CD14-positive monocyte (primary cell): Measurements from ENCODE around the gene TYRP1. TPM values are rescaled to one million over a fixed set of nuclear protein-coding genes. Genes with fewer than 3 reads are reported as not detected.

Source experiments
- DNase-seq, 3 donors: peaks; one replicate each; pipeline ENCODE4 v3.0.0-alpha.2; 2011 to 2022
- H2AFZ ChIP-seq: 2 replicates; pipeline ENCODE4 v1.6.0; 2012; ENCODE audit warnings: mild to moderate bottlenecking, low read depth, low read length, inconsistent platforms; ENCODE audit not compliant: insufficient read depth, poor library complexity, severe bottlenecking
- H3K27ac ChIP-seq, 2 donors: 1 replicate in 1 of 2; 2 replicates in 1 of 2; pipeline ENCODE4 v1.5.1; 2012 to 2013; ENCODE audit warnings: low read length in 2 of 2, control low read depth in 1 of 2, inconsistent platforms in 1 of 2, low read depth in 1 of 2, mild to moderate bottlenecking in 1 of 2
- H3K27me3 ChIP-seq, 2 donors: one replicate each; pipeline versions ENCODE4 v1.6.0 to v1.6.1; 2011 to 2013; ENCODE audit warnings: low read length in 2 of 2; ENCODE audit not compliant: control insufficient read depth in 2 of 2, insufficient read depth in 2 of 2
- H3K36me3 ChIP-seq, 2 donors: replicated peaks in 1 of 2; 1 replicate in 1 of 2; 2 replicates in 1 of 2; pipeline versions ENCODE4 v1.5.1 to v1.6.1; 2012 to 2013; ENCODE audit warnings: low read length in 2 of 2, control low read depth in 1 of 2, inconsistent platforms in 1 of 2, mild to moderate bottlenecking in 1 of 2; ENCODE audit not compliant: insufficient read depth in 2 of 2, control insufficient read depth in 1 of 2
- H3K4me1 ChIP-seq, 2 donors: 1 replicate in 1 of 2; 2 replicates in 1 of 2; pipeline versions ENCODE4 v1.5.1 to v1.6.1; 2012 to 2013; ENCODE audit warnings: low read length in 2 of 2, control low read depth in 1 of 2, inconsistent platforms in 1 of 2, mild to moderate bottlenecking in 1 of 2, moderate library complexity in 1 of 2; ENCODE audit not compliant: insufficient read depth in 2 of 2, control insufficient read depth in 1 of 2
- H3K4me2 ChIP-seq: replicated peaks from 2 replicates; pipeline ENCODE3; 2012; ENCODE audit warnings: low read length, moderate library complexity, mild to moderate bottlenecking; ENCODE audit not compliant: poor library complexity, severe bottlenecking; ENCODE audit errors: extremely low read depth
- H3K4me3 ChIP-seq, 3 experiments: fragments of 200-600 bp in 1 of 3; sonication (generic) in 1 of 3; replicated peaks in 1 of 3; 1 replicate in 2 of 3; 2 replicates in 1 of 3; pipeline ENCODE4 v1.5.1; 2011 to 2013; ENCODE audit warnings: low read length in 3 of 3, mild to moderate bottlenecking in 3 of 3, control low read depth in 2 of 3, low read depth in 2 of 3, inconsistent platforms in 1 of 3, moderate library complexity in 1 of 3
- H3K79me2 ChIP-seq: 2 replicates; pipeline ENCODE4 v1.6.0; 2012; ENCODE audit warnings: mild to moderate bottlenecking, control low read depth, inconsistent platforms, low read length, moderate library complexity; ENCODE audit not compliant: insufficient read depth
- H3K9ac ChIP-seq: 2 replicates; pipeline ENCODE4 v1.6.0; 2017; ENCODE audit warnings: low read length, mild to moderate bottlenecking; ENCODE audit not compliant: insufficient read depth, poor library complexity, severe bottlenecking
- H3K9me3 ChIP-seq, 2 donors: replicated peaks in 1 of 2; 1 replicate in 1 of 2; 2 replicates in 1 of 2; pipeline versions ENCODE4 v1.5.1 to v1.6.1; 2012 to 2013; ENCODE audit warnings: low read length in 2 of 2, control low read depth in 1 of 2; ENCODE audit not compliant: control insufficient read depth in 1 of 2, insufficient read depth in 1 of 2
- H4K20me1 ChIP-seq: 2 replicates; pipeline ENCODE4 v1.6.0; 2012; ENCODE audit warnings: mild to moderate bottlenecking, low read length, control low read depth, moderate library complexity; ENCODE audit not compliant: insufficient read depth
- H3K27ac Mint-ChIP-seq, 7 donors: one replicate each; pipeline ENCODE4 v1.8.0; 2020; ENCODE audit warnings: mild to moderate bottlenecking in 7 of 7, mixed read lengths in 7 of 7, moderate library complexity in 6 of 7, inconsistent platforms in 2 of 7
- H3K27me3 Mint-ChIP-seq, 3 donors: one replicate each; pipeline ENCODE4 v1.8.0; 2021 to 2022; ENCODE audit warnings: low read depth in 3 of 3, mild to moderate bottlenecking in 3 of 3, mixed read lengths in 3 of 3, moderate library complexity in 3 of 3, inconsistent platforms in 1 of 3
- H3K36me3 Mint-ChIP-seq, 2 donors: one replicate each; pipeline ENCODE4 v1.8.0; 2020; ENCODE audit warnings: mixed read lengths in 2 of 2, inconsistent platforms in 1 of 2, mild to moderate bottlenecking in 1 of 2
- H3K4me1 Mint-ChIP-seq: one replicate; pipeline ENCODE4 v1.8.0; 2020; ENCODE audit warnings: mild to moderate bottlenecking, mixed read lengths
- H3K4me3 Mint-ChIP-seq, 2 donors: one replicate each; pipeline ENCODE4 v1.8.0; 2020; ENCODE audit warnings: mild to moderate bottlenecking in 2 of 2, mixed read lengths in 2 of 2, moderate library complexity in 1 of 2
- H3K9me3 Mint-ChIP-seq, 7 donors: one replicate each; pipeline ENCODE4 v1.8.0; 2020 to 2022; ENCODE audit warnings: mixed read lengths in 7 of 7, mild to moderate bottlenecking in 6 of 7, moderate library complexity in 6 of 7, inconsistent platforms in 2 of 7
- WGBS: methylation state at CpG from one replicate; pipeline ENCODE4 v1.1.5; 2013; ENCODE audit warnings: missing lambda C conversion rate; ENCODE audit not compliant: insufficient coverage; 5-methylcytosine and 5-hydroxymethylcytosine counted together
- intact Hi-C, 2 donors: fragments of 100-400 bp; cut with micrococcal nuclease; formaldehyde crosslinking; loops; one replicate each; pipeline versions ENCODE4 v1.15.0 to v1.15.1; 2023
- polyA plus RNA-seq, 3 donors: library from polyadenylated mRNA; depleted of rRNA in 1 of 3; unstranded in 2 of 3; stranded (reverse) in 1 of 3; fragments of 300-500 nt in 2 of 3; fragments of >200 nt in 1 of 3; fragmentation: Illumina TruSeq in 2 of 3; gene quantifications; 1 replicate in 2 of 3; 2 replicates in 1 of 3; pipeline ENCODE4 v1.2.3, GENCODE V29; 2012 to 2021
- TF ChIP-seq, protein P1 (sequence below): fragments of 200-600 bp; IDR thresholded peaks from one replicate; pipeline ENCODE4 v1.8.0; 2022; ENCODE audit warnings: antibody characterized with exemption, mild to moderate bottlenecking

TYRP1 gene
- polyA plus RNA-seq, 3 donors = not detected

DNA sequence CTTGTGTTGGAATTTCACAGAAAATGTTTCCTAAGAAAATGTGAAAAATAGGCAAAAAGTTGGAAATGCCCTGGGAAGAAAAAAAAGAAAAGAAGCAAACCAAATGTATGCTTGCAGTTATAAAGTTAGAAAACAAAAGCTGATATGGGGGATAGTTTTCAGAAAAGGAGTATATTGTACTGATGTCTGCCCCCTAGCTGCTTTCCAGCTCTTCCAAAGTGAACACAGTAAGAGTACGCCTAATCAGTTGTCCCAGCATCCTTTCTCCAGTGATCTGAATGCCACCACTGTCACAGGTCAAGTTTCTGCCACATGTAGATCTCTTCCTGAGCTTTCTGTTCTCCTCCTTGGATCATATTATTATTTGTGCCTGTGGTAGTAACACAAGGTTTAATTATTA, 5.8 kb downstream of the TYRP1 start:
- no peak overlapping the region for H3K27ac ChIP-seq
- no peaks in the 10 kb centered on the region for H3K79me2 ChIP-seq
- no peaks in the 10 kb centered on the region for H3K27me3 ChIP-seq
- Mint-ChIP-seq H3K27me3 (peaks cover 0 to 3% (median 1%) of the 10 kb centered on the region in 3 donors), H3K9me3 (no peaks in the 10 kb centered on the region), H3K36me3 (no peaks in the 10 kb centered on the region), H3K27ac (no peak overlapping the region), H3K4me1 (peaks cover 20% of the 10 kb centered on the region), H3K4me3 (no peak overlapping the region)
- H2AFZ ChIP-seq = no peak overlapping the region
- no peaks in the 10 kb centered on the region for H4K20me1 ChIP-seq
- H3K4me2 ChIP-seq = no peak overlapping the region
- TF ChIP-seq, protein P1, sequence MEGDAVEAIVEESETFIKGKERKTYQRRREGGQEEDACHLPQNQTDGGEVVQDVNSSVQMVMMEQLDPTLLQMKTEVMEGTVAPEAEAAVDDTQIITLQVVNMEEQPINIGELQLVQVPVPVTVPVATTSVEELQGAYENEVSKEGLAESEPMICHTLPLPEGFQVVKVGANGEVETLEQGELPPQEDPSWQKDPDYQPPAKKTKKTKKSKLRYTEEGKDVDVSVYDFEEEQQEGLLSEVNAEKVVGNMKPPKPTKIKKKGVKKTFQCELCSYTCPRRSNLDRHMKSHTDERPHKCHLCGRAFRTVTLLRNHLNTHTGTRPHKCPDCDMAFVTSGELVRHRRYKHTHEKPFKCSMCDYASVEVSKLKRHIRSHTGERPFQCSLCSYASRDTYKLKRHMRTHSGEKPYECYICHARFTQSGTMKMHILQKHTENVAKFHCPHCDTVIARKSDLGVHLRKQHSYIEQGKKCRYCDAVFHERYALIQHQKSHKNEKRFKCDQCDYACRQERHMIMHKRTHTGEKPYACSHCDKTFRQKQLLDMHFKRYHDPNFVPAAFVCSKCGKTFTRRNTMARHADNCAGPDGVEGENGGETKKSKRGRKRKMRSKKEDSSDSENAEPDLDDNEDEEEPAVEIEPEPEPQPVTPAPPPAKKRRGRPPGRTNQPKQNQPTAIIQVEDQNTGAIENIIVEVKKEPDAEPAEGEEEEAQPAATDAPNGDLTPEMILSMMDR = no peak
- H3K36me3 ChIP-seq = no peaks in the 10 kb centered on the region
- intact Hi-C loops = no loop called here
- 80% methylated on average over 1 of the region's 1 CpG for WGBS
- DNase-seq = no peak
- no peak overlapping the region for H3K4me3 ChIP-seq
- H3K4me1 ChIP-seq = peaks cover 8 to 12% of the 10 kb centered on the region in 2 donors
- no peak overlapping the region for H3K9ac ChIP-seq
- H3K9me3 ChIP-seq = no peaks in the 10 kb centered on the region

GRCh38 chr9:12699529-12699928, 6.3 kb downstream of the TYRP1 start:
- Histone ChIP-seq H4K20me1 (no peaks in the 10 kb centered on the region), H3K27ac (no peak overlapping the region), H3K9ac (no peak overlapping the region), H3K4me2 (no peak overlapping the region), H3K4me1 (peaks cover 8 to 12% of the 10 kb centered on the region in 2 donors), H3K4me3 (no peak overlapping the region), H2AFZ (no peak overlapping the region), H3K27me3 (no peaks in the 10 kb centered on the region), H3K36me3 (no peaks in the 10 kb centered on the region), H3K9me3 (no peaks in the 10 kb centered on the region), H3K79me2 (no peaks in the 10 kb centered on the region)
- no peaks in the 10 kb centered on the region for H3K9me3 Mint-ChIP-seq
- no peaks in the 10 kb centered on the region for H3K36me3 Mint-ChIP-seq
- H3K4me1 Mint-ChIP-seq = peaks cover 20% of the 10 kb centered on the region
- TF ChIP-seq, protein P1 = no peak
- no peak overlapping the region for H3K4me3 Mint-ChIP-seq
- peaks cover 0 to 3% (median 1%) of the 10 kb centered on the region in 3 donors for H3K27me3 Mint-ChIP-seq
- no peak overlapping the region for H3K27ac Mint-ChIP-seq
- intact Hi-C loops = no loop called here
- no peak for DNase-seq
